HEK293 (cell line): ENCODE data around the gene MT1HL1.

Source experiments
- FEZF1 ChIP-seq: fragments of 450-650 bp; formaldehyde crosslinking; IDR thresholded peaks from 2 replicates; pipeline ENCODE4 v1.5.1; 2016; ENCODE audit warnings: missing biosample characterization, missing genetic modification characterization
- GLIS1 ChIP-seq: fragments of 450-650 bp; formaldehyde crosslinking; IDR thresholded peaks from 2 replicates; pipeline ENCODE4 v1.5.1; 2016; ENCODE audit warnings: missing biosample characterization, missing genetic modification characterization
- KLF1 ChIP-seq: fragments of 450-650 bp; formaldehyde crosslinking; IDR thresholded peaks from 2 replicates; pipeline ENCODE4 v1.5.1; 2016; ENCODE audit warnings: missing biosample characterization, missing genetic modification characterization
- KLF16 ChIP-seq: fragments of 450-650 bp; formaldehyde crosslinking; IDR thresholded peaks from 2 replicates; pipeline ENCODE4 v1.5.1; 2017; ENCODE audit warnings: missing biosample characterization, missing genetic modification characterization
- KLF7 ChIP-seq: fragments of 450-650 bp; formaldehyde crosslinking; IDR thresholded peaks from 2 replicates; pipeline ENCODE4 v1.5.1; 2016; ENCODE audit warnings: missing biosample characterization, missing genetic modification characterization, borderline replicate concordance
- PBX3 ChIP-seq: sonication (generic); formaldehyde crosslinking; IDR thresholded peaks from 2 replicates; pipeline ENCODE4 v1.8.1; 2022; ENCODE audit warnings: mild to moderate bottlenecking, moderate library complexity, missing genetic modification reagents
- ZBTB10 ChIP-seq: fragments of 450-650 bp; formaldehyde crosslinking; IDR thresholded peaks from 2 replicates; pipeline ENCODE4 v1.5.1; 2016; ENCODE audit warnings: missing biosample characterization, missing genetic modification characterization
- ZBTB11 ChIP-seq: fragments of 450-650 bp; formaldehyde crosslinking; conservative IDR thresholded peaks from 2 replicates; pipeline ENCODE4 v1.5.1; 2016; ENCODE audit warnings: low read depth, missing biosample characterization, missing genetic modification characterization
- ZBTB20 ChIP-seq: fragments of 450-650 bp; formaldehyde crosslinking; IDR thresholded peaks from 2 replicates; pipeline ENCODE4 v1.5.1; 2016; ENCODE audit warnings: missing biosample characterization, missing genetic modification characterization
- ZBTB21 ChIP-seq: fragments of 450-650 bp; formaldehyde crosslinking; IDR thresholded peaks from 2 replicates; pipeline ENCODE4 v1.5.1; 2017; ENCODE audit warnings: missing biosample characterization, missing genetic modification characterization
- ZBTB26 ChIP-seq: fragments of 450-650 bp; formaldehyde crosslinking; optimal IDR thresholded peaks from 2 replicates; pipeline ENCODE3; 2016; ENCODE audit warnings: missing biosample characterization, mild to moderate bottlenecking, missing genetic modification characterization
- ZBTB7A ChIP-seq: fragments of 450-650 bp; formaldehyde crosslinking; IDR thresholded peaks from 2 replicates; pipeline ENCODE4 v1.5.1; 2016; ENCODE audit warnings: low read depth, missing biosample characterization, missing genetic modification characterization
- ZEB2 ChIP-seq: fragments of 450-650 bp; formaldehyde crosslinking; IDR thresholded peaks from 2 replicates; pipeline ENCODE4 v1.5.1; 2016; ENCODE audit warnings: missing biosample characterization, missing genetic modification characterization
- ZIC2 ChIP-seq: fragments of 450-650 bp; formaldehyde crosslinking; IDR thresholded peaks from 2 replicates; pipeline ENCODE4 v1.5.1; 2016; ENCODE audit warnings: missing biosample characterization, missing genetic modification characterization
- ZNF174 ChIP-seq: fragments of 450-650 bp; formaldehyde crosslinking; IDR thresholded peaks from 2 replicates; pipeline ENCODE4 v1.5.0; 2017; ENCODE audit warnings: missing biosample characterization, mild to moderate bottlenecking, missing genetic modification characterization
- ZNF2 ChIP-seq: fragments of 450-650 bp; formaldehyde crosslinking; IDR thresholded peaks from 2 replicates; pipeline ENCODE4 v1.5.1; 2016; ENCODE audit warnings: missing biosample characterization, missing genetic modification characterization
- ZNF223 ChIP-seq: fragments of 450-650 bp; formaldehyde crosslinking; IDR thresholded peaks from 2 replicates; pipeline ENCODE4 v1.5.1; 2016; ENCODE audit warnings: missing biosample characterization, missing genetic modification characterization
- ZNF280C ChIP-seq: fragments of 450-650 bp; formaldehyde crosslinking; IDR thresholded peaks from 2 replicates; pipeline ENCODE4 v1.5.1; 2016; ENCODE audit warnings: missing biosample characterization, missing genetic modification characterization
- ZNF362 ChIP-seq: fragments of 450-650 bp; formaldehyde crosslinking; IDR thresholded peaks from 2 replicates; pipeline ENCODE4 v1.5.1; 2016; ENCODE audit warnings: missing biosample characterization, missing genetic modification characterization
- ZNF529 ChIP-seq: fragments of 450-650 bp; formaldehyde crosslinking; IDR thresholded peaks from 2 replicates; pipeline ENCODE4 v1.5.1; 2017; ENCODE audit warnings: missing genetic modification characterization, missing biosample characterization; ENCODE audit not compliant: insufficient replicate concordance
- ZNF639 ChIP-seq: fragments of 450-650 bp; formaldehyde crosslinking; IDR thresholded peaks from 2 replicates; pipeline ENCODE4 v1.5.1; 2016; ENCODE audit warnings: missing biosample characterization, missing genetic modification characterization
- ZNF76 ChIP-seq: fragments of 450-650 bp; formaldehyde crosslinking; IDR thresholded peaks from 2 replicates; pipeline ENCODE4; 2016; ENCODE audit warnings: low read depth, missing biosample characterization, missing genetic modification characterization, borderline replicate concordance
- ZNF768 ChIP-seq: fragments of 450-650 bp; formaldehyde crosslinking; IDR thresholded peaks from 2 replicates; pipeline ENCODE4 v1.5.1; 2018; ENCODE audit warnings: missing biosample characterization, mild to moderate bottlenecking, missing genetic modification characterization
- ZSCAN16 ChIP-seq: fragments of 450-650 bp; formaldehyde crosslinking; IDR thresholded peaks from 2 replicates; pipeline ENCODE4 v1.5.1; 2016; ENCODE audit warnings: missing biosample characterization, missing genetic modification characterization

The MT1HL1 gene

GRCh38 chr1:237042892-237043576 is 38.8 kb upstream of the MT1HL1 start (continued):
- TF ChIP-seq ZNF639 (tag by site-specific recombination) (peak; percentile 65), ZNF76 (tag by site-specific recombination) (peak; percentile 85; the same call in 1 of the 2 replicates), ZEB2 (tag by site-specific recombination) (peak; percentile 78), ZBTB7A (tag by site-specific recombination) (peak; percentile 30; the same call in 1 of the 2 replicates), ZBTB11 (tag by site-specific recombination) (0 out of 2 replicates have a peak, but pooled peaks have one; percentile 2), GLIS1 (peak; percentile 77), ZNF2 (peak; percentile 72), ZNF768 (tag by site-specific recombination) (no peak), ZBTB10 (tag by site-specific recombination) (peak; percentile 58; the same call in 1 of the 2 replicates), ZNF529 (tag by site-specific recombination) (no peak), ZNF223 (tag by site-specific recombination) (peak; percentile 56; the same call in 1 of the 2 replicates), ZSCAN16 (tag by site-specific recombination) (0 out of 2 replicates have a peak, but pooled peaks have one; percentile 10), ZBTB20 (tag by site-specific recombination) (peak; percentile 86), PBX3 (CRISPR knock-in tag) (peak; percentile 43; the same call in 1 of the 2 replicates), ZBTB26 (tag by site-specific recombination) (peak; percentile 97), ZIC2 (tag by site-specific recombination) (0 out of 2 replicates have a peak, but pooled peaks have one; percentile 14), FEZF1 (tag by site-specific recombination) (no peak), KLF1 (peak; percentile 2; the same call in 1 of the 2 replicates), ZNF362 (no peak), ZNF174 (no peak), ZBTB21 (tag by site-specific recombination) (peak; percentile 13; the same call in 1 of the 2 replicates), KLF16 (0 out of 2 replicates have a peak, but pooled peaks have one; percentile 49), KLF7 (tag by site-specific recombination) (no peak), ZNF280C (no peak)
